GM23338 (cell line): Measurements from ENCODE around the gene KRT24. TPM values are rescaled to one million over a fixed set of nuclear protein-coding genes. Genes with fewer than 3 reads are reported as not detected.

Experiments
- ATAC-seq: fragments of 200-7000 bp; cut with Tn5 transposase; 3 replicates; pipeline ENCODE4 v1.9.1; 2020
- DNase-seq: peaks from one replicate; pipeline ENCODE4 v3.0.0-alpha.2; 2015; ENCODE audit warnings: low spot score
- H2AFZ ChIP-seq: fragments of 200-600 bp; sonication (generic); 2 replicates; pipeline ENCODE4 v1.8.0; 2016; ENCODE audit warnings: antibody characterized with exemption, mild to moderate bottlenecking, moderate library complexity
- H3F3A ChIP-seq: fragments of 200-600 bp; sonication (generic); replicated peaks from 2 replicates; pipeline ENCODE4 v1.8.0; 2017; ENCODE audit warnings: antibody characterized with exemption, mixed run types, low read depth
- H3K27ac ChIP-seq: fragments of 200-600 bp; sonication (generic); 2 replicates; pipeline ENCODE4 v1.6.1; 2016; ENCODE audit warnings: low read depth
- H3K27me3 ChIP-seq: fragments of 200-600 bp; sonication (generic); 2 replicates; pipeline ENCODE4 v1.8.0; 2016; ENCODE audit warnings: mild to moderate bottlenecking, mixed run types, moderate library complexity; ENCODE audit not compliant: insufficient read depth
- H3K36me3 ChIP-seq: fragments of 200-600 bp; sonication (generic); 2 replicates; pipeline ENCODE4 v1.8.0; 2016; ENCODE audit warnings: mild to moderate bottlenecking; ENCODE audit not compliant: insufficient read depth
- H3K4me1 ChIP-seq: fragments of 200-600 bp; sonication (generic); 2 replicates; pipeline ENCODE4 v1.8.0; 2016; ENCODE audit warnings: mild to moderate bottlenecking, moderate library complexity; ENCODE audit not compliant: insufficient read depth
- H3K4me2 ChIP-seq: fragments of 200-600 bp; sonication (generic); 2 replicates; pipeline ENCODE4 v1.7.1; 2017; ENCODE audit warnings: mixed run types
- H3K4me3 ChIP-seq: fragments of 200-600 bp; sonication (generic); 2 replicates; pipeline ENCODE4 v1.6.1; 2016; ENCODE audit warnings: mixed run types
- H3K79me2 ChIP-seq: fragments of 200-600 bp; sonication (generic); replicated peaks from 2 replicates; pipeline ENCODE4 v1.8.0; 2017; ENCODE audit warnings: mild to moderate bottlenecking; ENCODE audit not compliant: insufficient read depth
- H3K9me2 ChIP-seq: fragments of 200-600 bp; sonication (generic); 2 replicates; pipeline ENCODE4 v1.8.0; 2017; ENCODE audit not compliant: insufficient read depth
- H4K20me1 ChIP-seq: fragments of 200-600 bp; sonication (generic); replicated peaks from 2 replicates; pipeline ENCODE4 v1.8.0; 2017; ENCODE audit warnings: mild to moderate bottlenecking; ENCODE audit not compliant: insufficient read depth
- H3K27ac Mint-ChIP-seq: 2 replicates; pipeline ENCODE4 v1.8.0; 2020; ENCODE audit warnings: inconsistent platforms, mild to moderate bottlenecking, moderate library complexity, mixed read lengths
- H3K27me3 Mint-ChIP-seq: 3 replicates; pipeline ENCODE4 v1.8.0; 2022; ENCODE audit warnings: low read depth, mild to moderate bottlenecking, moderate library complexity, mixed read lengths, inconsistent platforms; ENCODE audit not compliant: insufficient read depth, poor library complexity
- H3K36me3 Mint-ChIP-seq: 3 replicates; pipeline ENCODE4 v1.8.0; 2021; ENCODE audit warnings: low read depth, mild to moderate bottlenecking, inconsistent platforms, moderate library complexity, mixed read lengths
- H3K4me1 Mint-ChIP-seq: 3 replicates; pipeline ENCODE4 v1.8.0; 2020; ENCODE audit warnings: mild to moderate bottlenecking, inconsistent platforms, mixed read lengths
- H3K4me3 Mint-ChIP-seq: 3 replicates; pipeline ENCODE4 v1.8.0; 2021; ENCODE audit warnings: moderate library complexity, mild to moderate bottlenecking, inconsistent platforms, mixed read lengths
- H3K9me3 Mint-ChIP-seq: 3 replicates; pipeline ENCODE4 v1.8.0; 2020; ENCODE audit warnings: moderate library complexity, mild to moderate bottlenecking, inconsistent platforms, mixed read lengths
- NANOG ChIP-seq: IDR thresholded peaks from 2 replicates; pipeline ENCODE4 v1.6.1; 2016; ENCODE audit warnings: antibody characterized with exemption, borderline replicate concordance
- POLR2AphosphoS5 ChIP-seq: IDR thresholded peaks from 2 replicates; pipeline ENCODE4 v1.6.1; 2016; ENCODE audit warnings: antibody characterized with exemption, low read depth
- ZNF114 ChIP-seq: fragments of 250-450 bp; sonication (Bioruptor Pico); IDR thresholded peaks from 2 replicates; pipeline ENCODE4 v1.5.0; 2020; ENCODE audit warnings: mild to moderate bottlenecking, moderate library complexity
- long read RNA-seq: library from polyadenylated mRNA; unstranded; transcript quantifications from one replicate; pipeline ENCODE4 v2.0.0, GENCODE V29; 2020; ENCODE audit not compliant: unreplicated experiment
- polyA plus RNA-seq: library from polyadenylated mRNA; unstranded; fragments of >200 nt; fragmentation: Nextera tagmentation; extraction: Ambion mirVana; gene quantifications from 2 replicates; pipeline ENCODE4 v1.2.1, GENCODE V29; 2016
- total RNA-seq: library from RNA; depleted of rRNA; stranded (reverse); fragments of >200 nt; shearing (Covaris generic); gene quantifications from 2 replicates; pipeline ENCODE4 v1.2.3, GENCODE V29; 2014; rRNA removed
- TF ChIP-seq, protein P1 (sequence below): fragments of 250-450 bp; sonication (Bioruptor Pico); IDR thresholded peaks from 2 replicates; pipeline ENCODE4 v1.5.0; 2020; ENCODE audit warnings: mild to moderate bottlenecking, moderate library complexity
- TF ChIP-seq, protein P2 (sequence below): IDR thresholded peaks from one replicate; pipeline ENCODE4 v1.6.1; 2018; ENCODE audit warnings: antibody characterized with exemption; ENCODE audit not compliant: unreplicated experiment
- TF ChIP-seq, protein P3 (sequence below): IDR thresholded peaks from 2 replicates; pipeline ENCODE4 v1.6.1; 2016; ENCODE audit warnings: antibody characterized with exemption
- TF ChIP-seq, protein P4 (sequence below), 2 experiments: fragments of 200-600 bp in 1 of 2; sonication (generic) in 1 of 2; conservative IDR thresholded peaks; 2 replicates each; pipeline versions ENCODE4 v1.5.1 to v1.6.1; 2016 to 2017; ENCODE audit warnings: antibody characterized with exemption in 2 of 2, low read depth in 2 of 2, mild to moderate bottlenecking in 2 of 2, moderate library complexity in 1 of 2

Gene KRT24
- total RNA-seq, result not detected in 2 replicates
- polyA plus RNA-seq, result not detected in 2 replicates
- long read RNA-seq, result 0 reads

DNA sequence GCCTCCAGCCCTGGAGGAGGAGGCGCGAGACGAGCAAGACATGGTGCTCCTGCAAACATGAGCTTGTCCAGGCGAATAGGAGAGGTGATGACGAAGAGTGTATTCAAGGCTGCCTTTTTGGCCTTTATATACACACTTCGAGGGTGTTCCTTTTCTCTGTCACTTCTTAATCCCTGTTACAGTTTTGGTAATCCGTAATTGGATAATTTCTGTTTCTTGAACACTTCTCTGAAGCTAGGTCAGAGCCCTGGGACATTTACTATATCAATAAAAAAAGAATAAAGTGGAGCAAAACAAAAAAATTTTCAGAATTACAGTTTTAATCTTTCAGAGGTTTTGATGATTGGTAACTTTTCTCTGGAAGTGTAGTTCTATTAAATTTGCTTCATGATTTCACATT is at the start of gene KRT24:
Gene KRT24, minus strand, starts transcription at position 101 of the 400 bp plus-strand sequence. Its CDS starts 59 bp downstream, at position 42.
- Mint-ChIP-seq H3K4me3 (no peak within 1 kb of the TSS), H3K36me3 (no peaks in the 10 kb centered on the region), H3K27me3 (no peaks in the 10 kb centered on the region), H3K9me3 (no peaks in the 10 kb centered on the region), H3K4me1 (peaks cover 4% of the 10 kb centered on the region; the same call in 1 of the 3 replicates), H3K27ac (no peak within 1 kb of the TSS)
- 0 out of 2 replicates have a peak, but pooled peaks cover 4% of the 10 kb centered on the region for H3K9me2 ChIP-seq
- H3F3A ChIP-seq, result no peaks in the 10 kb centered on the region
- TF ChIP-seq POLR2AphosphoS5, result no peak
- no peak for TF ChIP-seq ZNF114 (CRISPR knock-in tag)
- TF ChIP-seq, protein P1, sequence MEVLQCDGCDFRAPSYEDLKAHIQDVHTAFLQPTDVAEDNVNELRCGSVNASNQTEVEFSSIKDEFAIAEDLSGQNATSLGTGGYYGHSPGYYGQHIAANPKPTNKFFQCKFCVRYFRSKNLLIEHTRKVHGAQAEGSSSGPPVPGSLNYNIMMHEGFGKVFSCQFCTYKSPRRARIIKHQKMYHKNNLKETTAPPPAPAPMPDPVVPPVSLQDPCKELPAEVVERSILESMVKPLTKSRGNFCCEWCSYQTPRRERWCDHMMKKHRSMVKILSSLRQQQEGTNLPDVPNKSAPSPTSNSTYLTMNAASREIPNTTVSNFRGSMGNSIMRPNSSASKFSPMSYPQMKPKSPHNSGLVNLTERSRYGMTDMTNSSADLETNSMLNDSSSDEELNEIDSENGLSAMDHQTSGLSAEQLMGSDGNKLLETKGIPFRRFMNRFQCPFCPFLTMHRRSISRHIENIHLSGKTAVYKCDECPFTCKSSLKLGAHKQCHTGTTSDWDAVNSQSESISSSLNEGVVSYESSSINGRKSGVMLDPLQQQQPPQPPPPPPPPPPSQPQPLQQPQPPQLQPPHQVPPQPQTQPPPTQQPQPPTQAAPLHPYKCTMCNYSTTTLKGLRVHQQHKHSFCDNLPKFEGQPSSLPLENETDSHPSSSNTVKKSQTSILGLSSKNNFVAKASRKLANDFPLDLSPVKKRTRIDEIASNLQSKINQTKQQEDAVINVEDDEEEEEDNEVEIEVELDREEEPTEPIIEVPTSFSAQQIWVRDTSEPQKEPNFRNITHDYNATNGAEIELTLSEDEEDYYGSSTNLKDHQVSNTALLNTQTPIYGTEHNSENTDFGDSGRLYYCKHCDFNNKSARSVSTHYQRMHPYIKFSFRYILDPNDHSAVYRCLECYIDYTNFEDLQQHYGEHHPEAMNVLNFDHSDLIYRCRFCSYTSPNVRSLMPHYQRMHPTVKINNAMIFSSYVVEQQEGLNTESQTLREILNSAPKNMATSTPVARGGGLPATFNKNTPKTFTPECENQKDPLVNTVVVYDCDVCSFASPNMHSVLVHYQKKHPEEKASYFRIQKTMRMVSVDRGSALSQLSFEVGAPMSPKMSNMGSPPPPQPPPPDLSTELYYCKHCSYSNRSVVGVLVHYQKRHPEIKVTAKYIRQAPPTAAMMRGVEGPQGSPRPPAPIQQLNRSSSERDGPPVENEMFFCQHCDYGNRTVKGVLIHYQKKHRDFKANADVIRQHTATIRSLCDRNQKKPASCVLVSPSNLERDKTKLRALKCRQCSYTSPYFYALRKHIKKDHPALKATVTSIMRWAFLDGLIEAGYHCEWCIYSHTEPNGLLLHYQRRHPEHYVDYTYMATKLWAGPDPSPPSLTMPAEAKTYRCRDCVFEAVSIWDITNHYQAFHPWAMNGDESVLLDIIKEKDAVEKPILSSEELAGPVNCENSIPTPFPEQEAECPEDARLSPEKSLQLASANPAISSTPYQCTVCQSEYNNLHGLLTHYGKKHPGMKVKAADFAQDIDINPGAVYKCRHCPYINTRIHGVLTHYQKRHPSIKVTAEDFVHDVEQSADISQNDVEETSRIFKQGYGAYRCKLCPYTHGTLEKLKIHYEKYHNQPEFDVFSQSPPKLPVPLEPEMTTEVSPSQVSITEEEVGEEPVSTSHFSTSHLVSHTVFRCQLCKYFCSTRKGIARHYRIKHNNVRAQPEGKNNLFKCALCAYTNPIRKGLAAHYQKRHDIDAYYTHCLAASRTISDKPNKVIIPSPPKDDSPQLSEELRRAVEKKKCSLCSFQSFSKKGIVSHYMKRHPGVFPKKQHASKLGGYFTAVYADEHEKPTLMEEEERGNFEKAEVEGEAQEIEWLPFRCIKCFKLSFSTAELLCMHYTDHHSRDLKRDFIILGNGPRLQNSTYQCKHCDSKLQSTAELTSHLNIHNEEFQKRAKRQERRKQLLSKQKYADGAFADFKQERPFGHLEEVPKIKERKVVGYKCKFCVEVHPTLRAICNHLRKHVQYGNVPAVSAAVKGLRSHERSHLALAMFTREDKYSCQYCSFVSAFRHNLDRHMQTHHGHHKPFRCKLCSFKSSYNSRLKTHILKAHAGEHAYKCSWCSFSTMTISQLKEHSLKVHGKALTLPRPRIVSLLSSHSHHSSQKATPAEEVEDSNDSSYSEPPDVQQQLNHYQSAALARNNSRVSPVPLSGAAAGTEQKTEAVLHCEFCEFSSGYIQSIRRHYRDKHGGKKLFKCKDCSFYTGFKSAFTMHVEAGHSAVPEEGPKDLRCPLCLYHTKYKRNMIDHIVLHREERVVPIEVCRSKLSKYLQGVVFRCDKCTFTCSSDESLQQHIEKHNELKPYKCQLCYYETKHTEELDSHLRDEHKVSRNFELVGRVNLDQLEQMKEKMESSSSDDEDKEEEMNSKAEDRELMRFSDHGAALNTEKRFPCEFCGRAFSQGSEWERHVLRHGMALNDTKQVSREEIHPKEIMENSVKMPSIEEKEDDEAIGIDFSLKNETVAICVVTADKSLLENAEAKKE (CRISPR knock-in tag), result no peak
- TF ChIP-seq, protein P2, sequence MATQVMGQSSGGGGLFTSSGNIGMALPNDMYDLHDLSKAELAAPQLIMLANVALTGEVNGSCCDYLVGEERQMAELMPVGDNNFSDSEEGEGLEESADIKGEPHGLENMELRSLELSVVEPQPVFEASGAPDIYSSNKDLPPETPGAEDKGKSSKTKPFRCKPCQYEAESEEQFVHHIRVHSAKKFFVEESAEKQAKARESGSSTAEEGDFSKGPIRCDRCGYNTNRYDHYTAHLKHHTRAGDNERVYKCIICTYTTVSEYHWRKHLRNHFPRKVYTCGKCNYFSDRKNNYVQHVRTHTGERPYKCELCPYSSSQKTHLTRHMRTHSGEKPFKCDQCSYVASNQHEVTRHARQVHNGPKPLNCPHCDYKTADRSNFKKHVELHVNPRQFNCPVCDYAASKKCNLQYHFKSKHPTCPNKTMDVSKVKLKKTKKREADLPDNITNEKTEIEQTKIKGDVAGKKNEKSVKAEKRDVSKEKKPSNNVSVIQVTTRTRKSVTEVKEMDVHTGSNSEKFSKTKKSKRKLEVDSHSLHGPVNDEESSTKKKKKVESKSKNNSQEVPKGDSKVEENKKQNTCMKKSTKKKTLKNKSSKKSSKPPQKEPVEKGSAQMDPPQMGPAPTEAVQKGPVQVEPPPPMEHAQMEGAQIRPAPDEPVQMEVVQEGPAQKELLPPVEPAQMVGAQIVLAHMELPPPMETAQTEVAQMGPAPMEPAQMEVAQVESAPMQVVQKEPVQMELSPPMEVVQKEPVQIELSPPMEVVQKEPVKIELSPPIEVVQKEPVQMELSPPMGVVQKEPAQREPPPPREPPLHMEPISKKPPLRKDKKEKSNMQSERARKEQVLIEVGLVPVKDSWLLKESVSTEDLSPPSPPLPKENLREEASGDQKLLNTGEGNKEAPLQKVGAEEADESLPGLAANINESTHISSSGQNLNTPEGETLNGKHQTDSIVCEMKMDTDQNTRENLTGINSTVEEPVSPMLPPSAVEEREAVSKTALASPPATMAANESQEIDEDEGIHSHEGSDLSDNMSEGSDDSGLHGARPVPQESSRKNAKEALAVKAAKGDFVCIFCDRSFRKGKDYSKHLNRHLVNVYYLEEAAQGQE, result no peak
- TF ChIP-seq, protein P3, sequence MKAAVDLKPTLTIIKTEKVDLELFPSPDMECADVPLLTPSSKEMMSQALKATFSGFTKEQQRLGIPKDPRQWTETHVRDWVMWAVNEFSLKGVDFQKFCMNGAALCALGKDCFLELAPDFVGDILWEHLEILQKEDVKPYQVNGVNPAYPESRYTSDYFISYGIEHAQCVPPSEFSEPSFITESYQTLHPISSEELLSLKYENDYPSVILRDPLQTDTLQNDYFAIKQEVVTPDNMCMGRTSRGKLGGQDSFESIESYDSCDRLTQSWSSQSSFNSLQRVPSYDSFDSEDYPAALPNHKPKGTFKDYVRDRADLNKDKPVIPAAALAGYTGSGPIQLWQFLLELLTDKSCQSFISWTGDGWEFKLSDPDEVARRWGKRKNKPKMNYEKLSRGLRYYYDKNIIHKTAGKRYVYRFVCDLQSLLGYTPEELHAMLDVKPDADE, result no peak
- no peak for TF ChIP-seq NANOG
- TF ChIP-seq, protein P4, sequence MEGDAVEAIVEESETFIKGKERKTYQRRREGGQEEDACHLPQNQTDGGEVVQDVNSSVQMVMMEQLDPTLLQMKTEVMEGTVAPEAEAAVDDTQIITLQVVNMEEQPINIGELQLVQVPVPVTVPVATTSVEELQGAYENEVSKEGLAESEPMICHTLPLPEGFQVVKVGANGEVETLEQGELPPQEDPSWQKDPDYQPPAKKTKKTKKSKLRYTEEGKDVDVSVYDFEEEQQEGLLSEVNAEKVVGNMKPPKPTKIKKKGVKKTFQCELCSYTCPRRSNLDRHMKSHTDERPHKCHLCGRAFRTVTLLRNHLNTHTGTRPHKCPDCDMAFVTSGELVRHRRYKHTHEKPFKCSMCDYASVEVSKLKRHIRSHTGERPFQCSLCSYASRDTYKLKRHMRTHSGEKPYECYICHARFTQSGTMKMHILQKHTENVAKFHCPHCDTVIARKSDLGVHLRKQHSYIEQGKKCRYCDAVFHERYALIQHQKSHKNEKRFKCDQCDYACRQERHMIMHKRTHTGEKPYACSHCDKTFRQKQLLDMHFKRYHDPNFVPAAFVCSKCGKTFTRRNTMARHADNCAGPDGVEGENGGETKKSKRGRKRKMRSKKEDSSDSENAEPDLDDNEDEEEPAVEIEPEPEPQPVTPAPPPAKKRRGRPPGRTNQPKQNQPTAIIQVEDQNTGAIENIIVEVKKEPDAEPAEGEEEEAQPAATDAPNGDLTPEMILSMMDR (conservative IDR thresholded peaks at IDR 0.05; ENCODE audit: low read depth in 2 of 2), result no peak
- H3K4me3 ChIP-seq, result no peak within 1 kb of the TSS
- DNase-seq, result no peak
- no peaks in the 10 kb centered on the region for H3K79me2 ChIP-seq
- H3K4me1 ChIP-seq, result no peaks in the 10 kb centered on the region
- H3K27ac ChIP-seq, result no peak within 1 kb of the TSS
- no peaks in the 10 kb centered on the region for H3K36me3 ChIP-seq
- no peaks in the 10 kb centered on the region for H3K27me3 ChIP-seq
- H2AFZ ChIP-seq, result no peak within 1 kb of the TSS
- no peak within 1 kb of the TSS for H3K4me2 ChIP-seq
- ATAC-seq, result no peak
- no peaks in the 10 kb centered on the region for H4K20me1 ChIP-seq
